IPS-NIHi11 (cell line): ENCODE results near the gene MRLN.

Experiments used
- DNase-seq: peaks from one replicate; pipeline ENCODE4 v3.0.0; 2012; ENCODE audit warnings: mixed read lengths, low spot score

The MRLN gene

GRCh38 chr10:59705931-59706330 lies 47.3 kb downstream of the MRLN start:
- no peak for DNase-seq

- DNase-seq: no peak
These were observed 48.6 kb downstream of the MRLN start for GRCh38 chr10:59704630-59705029.

- DNase-seq: no peak
These were observed 50.9 kb downstream of the MRLN start for GRCh38 chr10:59702347-59702746.

GRCh38 chr10:59700709-59701108 lies 52.5 kb downstream of the MRLN start:
- DNase-seq: peak; percentile 24

GRCh38 chr10:59698326-59698725 lies 54.9 kb downstream of the MRLN start:
- DNase-seq: no peak

- no peak for DNase-seq
These were observed 57.6 kb downstream of the MRLN start for GRCh38 chr10:59695637-59696036.

- no peak for DNase-seq
These were observed 58.3 kb downstream of the MRLN start for GRCh38 chr10:59694936-59695335.

- DNase-seq: no peak
These were observed 61.1 kb downstream of the MRLN start for GRCh38 chr10:59692113-59692512.

GRCh38 chr10:59688921-59689351 lies 64.3 kb downstream of the MRLN start:
- no peak for DNase-seq

- DNase-seq: no peak
These were observed 65.6 kb downstream of the MRLN start for GRCh38 chr10:59687657-59688056.
